ENCODE data around the gene BATF2.

Gene BATF2

DNA sequence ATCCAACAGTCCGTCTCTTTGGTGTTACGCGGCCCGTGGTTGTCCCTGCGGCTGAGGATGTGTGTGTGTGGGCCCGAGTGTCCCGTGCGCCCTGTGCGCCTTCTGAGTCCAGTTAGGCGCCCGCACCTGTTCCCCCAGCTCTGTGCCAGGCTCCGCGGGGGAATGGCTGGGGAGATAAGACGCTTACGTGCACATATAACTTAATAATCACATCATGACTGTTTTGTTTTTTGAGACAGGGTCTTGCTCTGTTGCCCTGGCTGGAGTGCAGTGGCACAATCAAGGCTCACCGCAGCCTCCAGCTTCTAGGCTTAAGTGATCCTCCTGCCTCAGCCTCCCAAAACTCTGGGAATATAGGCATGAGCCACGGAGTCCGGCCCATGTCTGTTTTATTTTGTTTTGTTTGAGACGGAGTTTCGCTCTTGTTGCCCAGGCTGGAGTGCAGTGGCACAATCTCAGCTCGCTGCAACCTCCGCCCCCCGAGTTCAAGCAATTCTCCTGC lies 18.0 kb upstream of the BATF2 start:
- peak overlapping the region; percentile 84 for H3K4me2 ChIP-seq (ENCODE audit: low read length)
- no peaks in the 10 kb centered on the region for H3K4me1 ChIP-seq
- no peaks in the 10 kb centered on the region for H3K27me3 ChIP-seq (ENCODE audit: control insufficient read depth, insufficient read depth, low read length)
- H3K9ac ChIP-seq: no peak overlapping the region
- TF ChIP-seq CTCF (IDR thresholded peaks at IDR 0.05): no peak
- H3K79me2 ChIP-seq: peaks cover 7% of the 10 kb centered on the region
- H3K4me3 ChIP-seq (ENCODE audit: low read depth, low read length): peak overlapping the region; percentile 66
- H3K27ac ChIP-seq: peak overlapping the region; percentile 97
- no peaks in the 10 kb centered on the region for H3K36me3 ChIP-seq (ENCODE audit: control insufficient read depth, insufficient read depth, low read length)
- H3K9me3 ChIP-seq (ENCODE audit: control insufficient read depth, low read length): no peaks in the 10 kb centered on the region
- peak overlapping the region; percentile 94 for H2AFZ ChIP-seq

DNA sequence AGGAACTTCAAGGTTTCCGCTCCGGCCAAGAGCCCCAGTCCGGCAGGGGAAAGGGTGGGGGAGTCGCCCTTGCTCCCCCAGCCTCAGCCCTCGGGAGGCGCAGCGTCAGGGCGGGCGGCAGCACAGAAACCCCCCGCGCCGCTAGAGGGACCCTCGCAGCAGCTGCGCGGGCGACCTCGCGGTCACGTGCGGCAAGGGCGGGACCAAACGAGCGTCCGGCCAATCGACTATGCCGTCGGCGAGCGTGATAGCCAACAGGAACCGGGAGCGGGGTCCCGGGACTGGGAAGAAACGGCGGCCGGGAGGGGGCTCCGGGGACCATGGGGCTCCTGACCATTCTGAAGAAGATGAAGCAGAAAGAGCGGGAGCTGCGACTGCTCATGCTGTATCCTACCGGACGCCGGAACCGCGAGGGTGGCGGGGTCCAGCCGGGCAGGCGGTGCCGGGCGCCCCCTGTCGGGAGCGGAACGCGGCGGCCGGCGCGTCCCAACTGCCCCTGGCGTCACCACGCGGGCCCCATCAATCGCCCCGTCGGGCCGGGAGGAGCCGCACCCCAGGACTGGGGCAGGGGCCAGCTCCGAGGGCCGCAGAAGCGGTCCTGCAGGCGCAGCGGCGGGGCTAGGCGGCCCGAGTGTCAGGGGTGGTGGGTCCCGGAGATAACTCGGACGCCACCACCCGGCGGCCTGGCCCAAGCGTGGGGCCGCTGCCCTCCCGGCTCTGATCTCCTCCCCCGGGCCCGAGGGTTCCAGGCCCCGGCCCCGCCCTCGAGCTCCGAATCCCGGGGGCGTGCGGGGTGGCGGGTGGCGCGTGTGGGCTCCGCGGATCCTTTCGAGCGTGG lies 17.3 kb upstream of the BATF2 start, which contains the start of gene ARL2:
TSS of gene ARL2 (plus strand) at position 273 of the 838 bp plus-strand sequence. CDS start at position 321, 48 bp downstream.
- peak; percentile 79 for TF ChIP-seq CTCF (IDR thresholded peaks at IDR 0.05)
- no peaks in the 10 kb centered on the region for H3K4me1 ChIP-seq
- no peak within 1 kb of the TSS for H3K9ac ChIP-seq
- no peaks in the 10 kb centered on the region for H3K27me3 ChIP-seq (ENCODE audit: control insufficient read depth, insufficient read depth, low read length)
- H3K4me2 ChIP-seq (ENCODE audit: low read length): peak within 1 kb of the TSS; percentile 84
- H3K9me3 ChIP-seq (ENCODE audit: control insufficient read depth, low read length): no peaks in the 10 kb centered on the region
- peak within 1 kb of the TSS; percentile 94 for H2AFZ ChIP-seq
- no peaks in the 10 kb centered on the region for H3K36me3 ChIP-seq (ENCODE audit: control insufficient read depth, insufficient read depth, low read length)
- peak within 1 kb of the TSS; percentile 66 for H3K4me3 ChIP-seq (ENCODE audit: low read depth, low read length)
- peak within 1 kb of the TSS; percentile 97 for H3K27ac ChIP-seq
- H3K79me2 ChIP-seq: peaks cover 7% of the 10 kb centered on the region

GRCh38 chr11:65013130-65013887 lies 16.5 kb upstream of the BATF2 start:
- Histone ChIP-seq H2AFZ (peak overlapping the region; percentile 94), H3K9me3 (ENCODE audit: control insufficient read depth, low read length) (no peaks in the 10 kb centered on the region), H3K4me1 (no peaks in the 10 kb centered on the region), H3K4me2 (ENCODE audit: low read length) (peak overlapping the region; percentile 84), H3K27ac (peak overlapping the region; percentile 97), H3K79me2 (peaks cover 7% of the 10 kb centered on the region), H3K9ac (no peak overlapping the region), H3K4me3 (ENCODE audit: low read depth, low read length) (peak overlapping the region; percentile 66), H3K36me3 (ENCODE audit: control insufficient read depth, insufficient read depth, low read length) (no peaks in the 10 kb centered on the region), H3K27me3 (ENCODE audit: control insufficient read depth, insufficient read depth, low read length) (no peaks in the 10 kb centered on the region)
- TF ChIP-seq CTCF (IDR thresholded peaks at IDR 0.05): peak; percentile 64

DNA sequence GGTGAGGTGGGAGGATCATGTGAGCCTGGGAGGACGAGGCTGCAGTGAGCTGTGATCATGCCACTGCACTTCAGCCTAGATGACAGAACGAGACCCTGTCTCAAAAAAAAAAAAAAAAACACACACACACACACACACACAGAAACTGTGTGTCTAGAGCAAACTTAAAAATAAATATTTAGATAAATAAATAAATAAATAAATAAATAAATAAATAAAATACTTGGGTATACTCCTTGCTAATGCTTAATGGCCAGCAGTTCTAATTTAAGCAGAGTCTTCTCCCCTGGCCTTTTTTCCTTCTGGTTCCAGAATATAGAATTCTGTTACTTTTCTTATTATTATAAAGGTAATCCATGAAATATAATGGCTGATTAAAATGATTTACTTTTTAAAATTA lies 12.1 kb upstream of the BATF2 start:
- no peaks in the 10 kb centered on the region for H3K9me3 ChIP-seq (ENCODE audit: control insufficient read depth, low read length)
- no peak overlapping the region for H3K9ac ChIP-seq
- TF ChIP-seq CTCF (IDR thresholded peaks at IDR 0.05): no peak
- no peaks in the 10 kb centered on the region for H3K4me1 ChIP-seq
- no peak overlapping the region for H3K27ac ChIP-seq
- no peak overlapping the region for H2AFZ ChIP-seq
- no peaks in the 10 kb centered on the region for H3K27me3 ChIP-seq (ENCODE audit: control insufficient read depth, insufficient read depth, low read length)
- no peaks in the 10 kb centered on the region for H3K79me2 ChIP-seq
- no peak overlapping the region for H3K4me3 ChIP-seq (ENCODE audit: low read depth, low read length)
- no peak overlapping the region for H3K4me2 ChIP-seq (ENCODE audit: low read length)
- H3K36me3 ChIP-seq (ENCODE audit: control insufficient read depth, insufficient read depth, low read length): no peaks in the 10 kb centered on the region

Measured in parathyroid adenoma (tissue), 2 donors.